H1 (cell line): Measurements from ENCODE around the gene LENG9. TPM values are rescaled to one million over a fixed set of nuclear protein-coding genes. Genes with fewer than 3 reads are reported as not detected.

ENCODE experiments used
- CTCF ChIA-PET: fragments of 300-600 bp; sonication (Branson Sonifier 250); formaldehyde crosslinking; loops from one replicate; lab custom pipeline; 2021; ENCODE audit not compliant: partially characterized antibody; lab: Charles Lee
- POLR2A ChIA-PET: fragments of 300-600 bp; sonication (Branson Sonifier 250); formaldehyde crosslinking; loops from one replicate; lab custom pipeline; 2021; ENCODE audit warnings: inconsistent platforms; ENCODE audit not compliant: partially characterized antibody; lab: Charles Lee
- DNase-seq, 2 experiments: peaks; one replicate each; pipeline versions ENCODE4 v3.0.0 to v3.0.0-alpha.2; 2010 to 2022; ENCODE audit warnings: low spot score in 2 of 2, low read depth in 1 of 2, mixed read lengths in 1 of 2
- FAIRE-seq: peaks from 2 replicates; lab custom pipeline; 2011; peaks lifted over from hg19 to GRCh38; lab: Jason Lieb, UNC
- H2AFZ ChIP-seq: 2 replicates; pipeline ENCODE4 v1.8.1; 2012; ENCODE audit warnings: low read length, inconsistent platforms
- H2AK5ac ChIP-seq: 2 replicates; pipeline ENCODE4 v1.6.1; 2013; ENCODE audit warnings: low read depth, low read length
- H2BK120ac ChIP-seq: replicated peaks from 2 replicates; pipeline ENCODE3; 2013; ENCODE audit warnings: low read depth, low read length, inconsistent platforms
- H2BK12ac ChIP-seq: 2 replicates; pipeline ENCODE4 v1.6.1; 2013; ENCODE audit warnings: low read depth, low read length
- H2BK15ac ChIP-seq: 2 replicates; pipeline ENCODE4 v1.6.1; 2013; ENCODE audit warnings: low read length
- H2BK20ac ChIP-seq: 2 replicates; pipeline ENCODE4 v1.6.1; 2013; ENCODE audit warnings: low read length
- H2BK5ac ChIP-seq: 2 replicates; pipeline ENCODE4 v1.6.1; 2013; ENCODE audit warnings: low read depth, low read length
- H3K14ac ChIP-seq: 2 replicates; pipeline ENCODE4 v1.6.1; 2013; ENCODE audit warnings: inconsistent platforms; ENCODE audit not compliant: insufficient read length
- H3K18ac ChIP-seq: 2 replicates; pipeline ENCODE4 v1.6.1; 2013; ENCODE audit warnings: low read length; ENCODE audit errors: extremely low read depth
- H3K23ac ChIP-seq: 2 replicates; pipeline ENCODE4 v1.6.1; 2013; ENCODE audit warnings: inconsistent platforms; ENCODE audit not compliant: insufficient read length
- H3K23me2 ChIP-seq: 2 replicates; pipeline ENCODE4 v1.6.1; 2013; ENCODE audit warnings: low read depth, low read length
- H3K27ac ChIP-seq: 2 replicates; pipeline ENCODE4 v1.6.1; 2011; ENCODE audit warnings: low read depth, low read length, inconsistent platforms
- H3K27me3 ChIP-seq, 4 experiments: replicated peaks in 1 of 4; 1 replicate in 1 of 4; 2 replicates in 3 of 4; pipeline versions ENCODE4 v1.6.1 to v1.8.1; 2011 to 2013; ENCODE audit warnings: low read length in 3 of 4, mild to moderate bottlenecking in 3 of 4, inconsistent platforms in 2 of 4, mixed read lengths in 2 of 4, moderate library complexity in 1 of 4; ENCODE audit not compliant: control insufficient read depth in 3 of 4, insufficient read depth in 3 of 4; ENCODE audit errors: extremely low read depth in 1 of 4
- H3K36me3 ChIP-seq, 4 experiments: 2 replicates each; pipeline versions ENCODE4 v1.6.1 to v1.8.1; 2011 to 2013; ENCODE audit warnings: mild to moderate bottlenecking in 4 of 4, low read length in 3 of 4, moderate library complexity in 2 of 4, control low read depth in 1 of 4, inconsistent platforms in 1 of 4; ENCODE audit not compliant: insufficient read depth in 4 of 4, control insufficient read depth in 2 of 4
- H3K4ac ChIP-seq: replicated peaks from 2 replicates; pipeline ENCODE3; 2013; ENCODE audit warnings: low read length, low read depth, mixed read lengths, inconsistent platforms; ENCODE audit not compliant: insufficient read length
- H3K4me1 ChIP-seq, 4 experiments: replicated peaks in 1 of 4; 1 replicate in 1 of 4; 2 replicates in 3 of 4; pipeline versions ENCODE4 v1.6.1 to v1.8.1; 2011 to 2013; ENCODE audit warnings: low read length in 3 of 4, inconsistent platforms in 2 of 4, mixed read lengths in 1 of 4; ENCODE audit not compliant: insufficient read depth in 4 of 4, control insufficient read depth in 3 of 4
- H3K4me2 ChIP-seq, 2 experiments: 2 replicates each; pipeline versions ENCODE4 v1.6.1 to v1.8.1; 2011 to 2013; ENCODE audit warnings: low read depth in 2 of 2, low read length in 2 of 2, control low read depth in 1 of 2, inconsistent platforms in 1 of 2, mild to moderate bottlenecking in 1 of 2; ENCODE audit not compliant: insufficient read depth in 1 of 2
- H3K4me3 ChIP-seq, 4 experiments: fragments of 200-600, 300-600 bp in 1 of 4; sonication (generic), shearing (Covaris generic), sonication (Bioruptor Twin) in 1 of 4; 2 replicates each; pipeline versions ENCODE4 v1.5.1 to v1.8.1; 2011 to 2016; ENCODE audit warnings: low read length in 4 of 4, low read depth in 3 of 4, control low read depth in 2 of 4, inconsistent platforms in 2 of 4, mild to moderate bottlenecking in 2 of 4, mixed read lengths in 1 of 4, moderate library complexity in 1 of 4; ENCODE audit not compliant: insufficient read depth in 2 of 4; ENCODE audit errors: extremely low read depth in 1 of 4
- H3K56ac ChIP-seq: replicated peaks from 2 replicates; pipeline ENCODE3; 2013; ENCODE audit warnings: low read depth, mild to moderate bottlenecking, mixed read lengths, low read length, inconsistent platforms; ENCODE audit not compliant: insufficient read length
- H3K79me1 ChIP-seq: 2 replicates; pipeline ENCODE4 v1.6.1; 2013; ENCODE audit warnings: low read depth, low read length, control low read depth
- H3K79me2 ChIP-seq, 2 experiments: 2 replicates each; pipeline versions ENCODE4 v1.6.1 to v1.8.1; 2012 to 2013; ENCODE audit warnings: low read length in 2 of 2, mild to moderate bottlenecking in 2 of 2, inconsistent platforms in 1 of 2; ENCODE audit not compliant: insufficient read depth in 2 of 2, control insufficient read depth in 1 of 2
- H3K9ac ChIP-seq, 4 experiments: replicated peaks in 1 of 4; 1 replicate in 1 of 4; 2 replicates in 3 of 4; pipeline versions ENCODE4 v1.6.1 to v1.8.1; 2011 to 2013; ENCODE audit warnings: low read depth in 3 of 4, low read length in 3 of 4, control low read depth in 2 of 4, mild to moderate bottlenecking in 2 of 4, moderate library complexity in 2 of 4, inconsistent platforms in 1 of 4; ENCODE audit errors: extremely low read depth in 1 of 4
- H3K9me3 ChIP-seq, 2 experiments: 2 replicates each; pipeline versions ENCODE4 v1.6.1 to v1.8.1; 2012 to 2013; ENCODE audit warnings: mild to moderate bottlenecking in 2 of 2, moderate library complexity in 2 of 2, control low read depth in 1 of 2, inconsistent platforms in 1 of 2, low read depth in 1 of 2, low read length in 1 of 2, mixed read lengths in 1 of 2; ENCODE audit not compliant: insufficient read depth in 2 of 2
- H4K20me1 ChIP-seq, 2 experiments: replicated peaks in 1 of 2; 2 replicates each; pipeline versions ENCODE3 to v1.8.1; 2011 to 2013; ENCODE audit warnings: inconsistent platforms in 2 of 2, low read length in 2 of 2, mild to moderate bottlenecking in 1 of 2; ENCODE audit not compliant: insufficient read depth in 2 of 2, control insufficient read depth in 1 of 2
- H4K5ac ChIP-seq: 2 replicates; pipeline ENCODE4 v1.6.1; 2013; ENCODE audit warnings: low read length, low read depth, mixed read lengths, inconsistent platforms; ENCODE audit not compliant: insufficient read length
- H4K8ac ChIP-seq: 2 replicates; pipeline ENCODE4 v1.8.0; 2013; ENCODE audit warnings: mild to moderate bottlenecking, moderate library complexity, low read length, inconsistent platforms; ENCODE audit not compliant: insufficient read depth; ENCODE audit errors: extremely low read depth
- H4K91ac ChIP-seq: replicated peaks from 2 replicates; pipeline ENCODE3; 2013; ENCODE audit warnings: low read length, mixed read lengths, inconsistent platforms; ENCODE audit not compliant: insufficient read length
- ATF2 ChIP-seq: IDR thresholded peaks from 2 replicates; pipeline ENCODE4 v1.6.1; 2012; ENCODE audit warnings: low read length, inconsistent platforms
- CBX5 ChIP-seq: fragments of 300-800, 300-1000 bp; sonication (generic); IDR thresholded peaks from 2 replicates; pipeline ENCODE4 v1.7.1; 2016; ENCODE audit warnings: antibody characterized with exemption, low read length, low read depth
- FOSL1 ChIP-seq: IDR thresholded peaks from 2 replicates; pipeline ENCODE4 v1.6.1; 2011; ENCODE audit warnings: mild to moderate bottlenecking, low read depth, low read length, moderate library complexity; ENCODE audit not compliant: insufficient read depth
- HDAC2 ChIP-seq, 2 experiments: fragments of 300-600 bp in 1 of 2; sonication (generic) in 1 of 2; IDR thresholded peaks; 2 replicates each; pipeline ENCODE4 v1.6.1; 2011 to 2012; ENCODE audit warnings: low read depth in 2 of 2, low read length in 2 of 2, mild to moderate bottlenecking in 2 of 2, moderate library complexity in 2 of 2, borderline replicate concordance in 1 of 2, inconsistent platforms in 1 of 2
- NANOG ChIP-seq: IDR thresholded peaks from 2 replicates; pipeline ENCODE4 v1.6.1; 2011; ENCODE audit warnings: low read length, low read depth, mild to moderate bottlenecking, inconsistent platforms; ENCODE audit not compliant: insufficient read depth, poor library complexity, severe bottlenecking
- NRF1 ChIP-seq: IDR thresholded peaks from 2 replicates; pipeline ENCODE4 v1.6.1; 2011; ENCODE audit warnings: mild to moderate bottlenecking, low read depth, low read length, improper control_type of control experiment
- POLR2AphosphoS5 ChIP-seq: IDR thresholded peaks from 2 replicates; pipeline ENCODE4 v1.6.1; 2011; ENCODE audit warnings: low read depth, low read length
- RBBP5 ChIP-seq: IDR thresholded peaks from 2 replicates; pipeline ENCODE4 v1.7.1; 2012; ENCODE audit warnings: low read depth, mild to moderate bottlenecking, inconsistent platforms, low read length, moderate library complexity, borderline replicate concordance
- RNF2 ChIP-seq: fragments of 200-900, 300-1000 bp; sonication (generic); IDR thresholded peaks from 2 replicates; pipeline ENCODE4 v1.7.1; 2016; ENCODE audit warnings: borderline replicate concordance, low read depth, mild to moderate bottlenecking, antibody characterized with exemption, low read length; ENCODE audit not compliant: poor library complexity, severe bottlenecking; ENCODE audit errors: missing control alignments
- SUZ12 ChIP-seq: fragments of 200-600 bp; sonication (generic); IDR thresholded peaks from 2 replicates; pipeline ENCODE4 v1.6.1; 2012; ENCODE audit warnings: mild to moderate bottlenecking, inconsistent platforms, low read length, moderate library complexity, mixed read lengths
- TEAD4 ChIP-seq: IDR thresholded peaks from 2 replicates; pipeline ENCODE4 v1.6.1; 2012; ENCODE audit warnings: low read depth, low read length, inconsistent platforms, mixed read lengths
- WGBS, 2 experiments: shearing (Covaris generic) in 1 of 2; methylation state at CpG; one replicate each; pipeline versions ENCODE4 v1.1.6 to v1.1.7; 2013 to 2015; ENCODE audit warnings: low lambda C conversion rate in 2 of 2, mixed read lengths in 2 of 2, inconsistent platforms in 1 of 2, low coverage in 1 of 2, missing lambda C conversion rate in 1 of 2; ENCODE audit not compliant: insufficient replicate concordance in 2 of 2, insufficient coverage in 1 of 2, insufficient read length in 1 of 2; ENCODE audit errors: extremely low coverage in 1 of 2, missing lambda C conversion rate in 1 of 2; 5-methylcytosine and 5-hydroxymethylcytosine counted together
- polyA plus RNA-seq, 7 experiments: library from polyadenylated mRNA; depleted of rRNA in 3 of 7; stranded (reverse) in 5 of 7; unstranded in 2 of 7; fragments of >200 nt in 5 of 7; fragments of 200-250 nt in 2 of 7; gene quantifications; 1 replicate in 5 of 7; 2 replicates in 1 of 7; 4 replicates in 1 of 7; pipeline versions ENCODE4 v1.2.1 to v1.2.3, GENCODE V29; 2011 to 2013; ENCODE audit warnings: missing spikeins in 2 of 7, mixed read lengths in 2 of 7
- total RNA-seq: library from RNA; stranded (reverse); fragmentation: NEBNext Ultra II Directional; extraction: Animal tissue kit (Norgen Biotek cat#: 25700); gene quantifications from 2 replicates; pipeline ENCODE4 v1.2.1, GENCODE V29; 2021

LENG9 gene
- total and polyA plus RNA-seq, 2 of the 8 experiments (the other 6 are each of a cell fraction or from before 2014, with no cell fraction given), result 1.6 to 3.9 TPM

GRCh38 chr19:54451997-54452396 lies 11.6 kb downstream of the LENG9 start:
- no peak overlapping the region for H2BK5ac ChIP-seq
- no peak overlapping the region for H2BK15ac ChIP-seq
- DNase-seq (no peak), FAIRE-seq (no peak)
- no peak overlapping the region for H3K27ac ChIP-seq
- peaks cover 18% of the 10 kb centered on the region for H3K79me1 ChIP-seq
- H3K9me3 ChIP-seq, result no peaks in the 10 kb centered on the region
- H4K20me1 ChIP-seq, result peaks cover 18 to 46% of the 10 kb centered on the region in 2 experiments
- no peak overlapping the region for H2AFZ ChIP-seq
- H3K4me3 ChIP-seq, result no peak overlapping the region
- CTCF ChIA-PET, result interaction anchor here (1.2 to 1.3 kb wide), 2 partner anchors 11 to 61 kb away, joined by 3 to 4 read pairs; no protein-coding TSS in a partner anchor
- H3K23me2 ChIP-seq, result peaks cover 6% of the 10 kb centered on the region; the same call in 1 of the 2 replicates
- no peak overlapping the region for H3K4me2 ChIP-seq
- H3K4me1 ChIP-seq, result peaks cover 0 to 2% (median under 1%) of the 10 kb centered on the region in 4 experiments; a peak in 5 of 7 replicates
- no peak overlapping the region for H4K8ac ChIP-seq
- peaks cover 16 to 53% of the 10 kb centered on the region in 2 experiments for H3K79me2 ChIP-seq
- POLR2A ChIA-PET, result interaction anchor here (1.6 to 10.3 kb wide), 3 partner anchors 9 to 30 kb away, joined by 3 to 129 read pairs (median 29); partner anchors contain the start of gene LENG9
- H3K4ac ChIP-seq, result no peak overlapping the region
- H3K27me3 ChIP-seq, result no peaks in the 10 kb centered on the region
- no peak overlapping the region for H3K14ac ChIP-seq
- H2BK12ac ChIP-seq, result no peak overlapping the region
- H2AK5ac ChIP-seq, result no peak overlapping the region
- 96% methylated on average over 11 of the region's 11 CpGs; no CpG with 5 or more reads in 1 of the 2 experiments for WGBS, 2 experiments
- no peak overlapping the region for H4K91ac ChIP-seq
- H3K23ac ChIP-seq, result no peak overlapping the region
- H3K56ac ChIP-seq, result no peak overlapping the region
- H4K5ac ChIP-seq, result no peak overlapping the region
- H3K9ac ChIP-seq, result no peak overlapping the region
- H2BK20ac ChIP-seq, result no peak overlapping the region
- H3K36me3 ChIP-seq, result peaks cover 37 to 52% (median 50%) of the 10 kb centered on the region in 4 experiments
- H3K18ac ChIP-seq, result no peak overlapping the region
- no peak overlapping the region for H2BK120ac ChIP-seq
- no peak for TF ChIP-seq NRF1
- TF ChIP-seq FOSL1, result no peak
- no peak for TF ChIP-seq SUZ12
- no peak for TF ChIP-seq TEAD4
- no peak for TF ChIP-seq POLR2AphosphoS5
- no peak for TF ChIP-seq NANOG
- no peak for TF ChIP-seq RBBP5
- TF ChIP-seq HDAC2 (IDR thresholded peaks at IDR 0.05; ENCODE audit: borderline replicate concordance in 1 of 2, low read depth in 2 of 2, low read length in 2 of 2), result no peak
- TF ChIP-seq RNF2, result no peak
- TF ChIP-seq CBX5, result no peak
- TF ChIP-seq ATF2, result no peak
